A204.1 (cell line): Measurements from ENCODE around the gene MGAT3.

Experiments used
- FAIRE-seq: peaks from 2 replicates; lab custom pipeline; 2012; peaks lifted over from hg19 to GRCh38; lab: Jason Lieb, UNC

Gene MGAT3

DNA sequence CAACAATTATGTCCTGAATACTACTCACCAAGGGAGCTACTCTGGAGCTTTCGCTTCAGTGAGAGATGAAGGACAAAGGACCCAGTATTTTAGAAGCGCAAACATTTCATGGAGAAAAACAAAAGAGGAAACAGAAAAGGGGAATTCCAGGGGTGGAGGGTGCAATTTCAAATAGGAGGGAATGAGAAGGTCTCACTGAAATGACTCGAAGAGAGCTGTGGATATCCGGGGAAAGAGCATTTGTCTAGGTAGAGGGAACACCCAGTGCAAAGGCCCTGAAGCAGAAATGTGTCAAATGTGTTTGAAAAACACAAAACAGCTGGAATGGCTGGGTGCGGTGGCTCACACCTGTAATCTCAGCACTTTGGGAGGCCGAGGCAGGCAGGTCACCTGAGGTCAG lies 73.3 kb downstream of the MGAT3 start:
- no peak for FAIRE-seq

DNA sequence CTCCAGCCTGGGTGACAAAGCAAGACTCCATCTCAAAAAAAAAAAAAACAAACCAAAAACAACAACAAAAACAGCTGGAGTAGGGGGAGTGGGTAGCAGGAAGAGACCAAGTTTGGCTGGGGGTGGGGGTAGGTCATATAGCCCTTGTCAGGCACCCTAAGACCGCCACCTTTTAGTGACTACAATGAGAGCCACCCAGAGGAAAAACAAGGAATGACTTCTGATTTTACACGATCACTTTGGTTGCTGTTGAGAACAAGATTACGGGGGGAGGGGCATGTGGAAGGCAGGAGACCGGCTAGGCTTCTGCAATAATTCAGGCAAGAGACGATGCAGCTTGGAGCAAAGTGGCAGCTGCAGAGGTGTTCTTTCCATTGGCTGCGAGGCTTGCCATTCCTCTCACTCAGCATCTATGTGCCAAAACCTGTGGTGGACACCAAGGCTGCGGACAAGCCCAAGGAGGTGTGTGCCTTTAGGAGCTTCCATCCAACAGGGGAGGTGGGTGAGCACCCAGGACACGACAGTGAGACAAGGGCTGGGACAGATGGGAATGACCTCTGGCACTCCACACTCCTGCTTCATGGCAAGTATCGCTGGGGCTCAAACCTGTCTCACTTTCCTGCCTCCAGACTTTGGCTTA lies 74.0 kb downstream of the MGAT3 start:
- no peak for FAIRE-seq

DNA sequence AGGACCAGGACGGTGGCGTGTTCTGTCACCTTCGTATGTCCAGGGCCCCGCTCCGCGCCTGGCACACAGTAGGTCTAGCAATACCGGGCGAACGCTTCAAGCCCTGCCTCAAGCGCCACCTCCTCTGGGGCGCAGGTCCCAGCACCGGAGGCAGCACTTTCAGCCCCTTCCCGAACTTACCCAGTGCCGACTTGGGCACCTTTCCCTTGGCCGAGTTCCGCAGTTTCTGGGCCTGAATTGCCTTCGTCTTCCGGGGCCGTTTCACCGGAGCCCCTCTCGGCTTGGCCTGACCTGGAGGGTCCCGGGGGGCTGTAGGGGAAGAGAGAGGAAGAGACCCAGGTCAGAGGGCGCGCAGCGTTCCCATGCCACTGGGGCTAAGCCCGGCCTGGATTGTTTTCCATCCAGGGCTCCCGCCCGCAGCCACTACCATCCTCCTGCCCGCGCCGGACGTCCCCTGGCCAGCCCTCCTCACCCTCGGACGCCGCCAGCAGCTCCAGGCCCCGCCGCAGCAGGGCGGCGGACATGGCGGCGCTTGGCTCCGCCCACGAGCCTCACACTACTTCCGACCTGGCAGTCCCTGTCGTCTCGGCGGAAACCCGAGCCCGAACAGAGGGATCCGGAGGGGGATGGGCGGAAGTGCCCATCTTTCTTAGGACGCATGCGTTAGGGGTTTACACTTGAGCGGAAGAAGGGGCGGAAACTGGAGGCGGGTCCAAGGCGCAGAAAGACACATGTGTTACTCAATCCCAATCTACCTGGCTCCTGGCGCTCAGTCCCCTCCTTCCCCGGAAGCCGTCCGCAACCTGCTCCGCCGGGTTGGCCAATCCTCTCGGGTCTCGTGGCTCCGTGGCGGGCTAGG lies 75.6 kb downstream of the MGAT3 start, which contains the start of gene RPS19BP1:
RPS19BP1 (minus strand) TSS at position 534 of the 859 bp plus-strand sequence; CDS start at position 524, 10 bp downstream.
- peak; percentile 98 for FAIRE-seq

DNA sequence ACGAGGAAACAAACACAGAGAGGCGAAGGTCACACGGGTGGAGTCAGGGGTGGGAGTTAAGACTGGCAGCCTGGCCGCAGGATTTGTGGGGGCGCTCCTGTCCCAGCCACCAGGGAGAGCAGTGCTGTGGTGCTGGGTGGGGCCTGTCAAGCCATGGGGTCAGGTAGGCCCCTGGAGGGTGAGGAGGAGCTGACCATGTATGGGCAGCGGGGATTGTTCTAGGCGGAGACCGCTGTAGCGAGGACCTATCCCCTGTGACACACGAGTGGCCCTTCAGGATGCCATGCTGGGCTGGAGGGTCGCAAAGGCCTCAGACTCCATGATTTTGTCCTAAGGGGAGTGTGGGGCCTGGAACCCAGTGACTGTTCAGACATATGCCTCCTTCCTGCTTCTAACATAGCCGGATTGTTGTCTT lies 77.3 kb downstream of the MGAT3 start:
- FAIRE-seq = no peak

DNA sequence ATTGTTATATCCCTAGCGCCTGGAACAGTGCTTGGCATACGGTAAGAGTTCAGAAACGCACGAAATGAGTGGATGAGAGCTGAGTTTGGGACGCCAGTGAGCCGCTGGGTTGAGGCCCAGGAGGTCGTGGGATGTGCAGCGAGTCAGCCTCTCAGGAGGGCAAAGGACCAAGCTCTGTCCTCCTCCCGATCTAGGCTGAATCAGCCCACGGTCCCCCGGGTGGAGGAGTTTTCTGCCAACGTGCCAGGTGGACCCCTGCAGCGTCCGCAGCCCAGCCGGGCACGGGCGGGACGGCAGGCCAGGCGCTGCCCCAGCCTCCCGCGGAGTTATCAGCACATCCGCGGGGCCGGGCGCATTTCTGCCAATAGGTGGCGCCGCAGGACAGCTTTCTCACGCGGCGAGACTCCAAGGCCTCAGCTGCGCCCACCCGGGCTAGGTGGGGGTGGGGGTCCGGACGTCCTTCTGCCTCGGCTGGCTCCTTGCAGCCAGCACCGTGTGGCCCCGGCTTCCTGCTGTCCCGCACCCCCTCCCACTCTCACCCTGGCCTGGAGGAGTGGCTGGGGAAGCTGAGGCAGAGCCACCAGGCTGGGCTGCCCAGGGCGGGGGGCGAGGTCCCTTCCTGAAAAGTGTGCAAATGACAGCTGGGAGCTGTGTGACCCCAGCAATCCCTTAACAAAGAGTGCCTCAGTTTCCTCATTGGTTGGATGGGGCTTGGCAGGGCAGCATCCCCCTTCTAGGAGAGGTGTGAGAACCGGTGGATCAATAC lies 78.0 kb downstream of the MGAT3 start:
- no peak for FAIRE-seq

DNA sequence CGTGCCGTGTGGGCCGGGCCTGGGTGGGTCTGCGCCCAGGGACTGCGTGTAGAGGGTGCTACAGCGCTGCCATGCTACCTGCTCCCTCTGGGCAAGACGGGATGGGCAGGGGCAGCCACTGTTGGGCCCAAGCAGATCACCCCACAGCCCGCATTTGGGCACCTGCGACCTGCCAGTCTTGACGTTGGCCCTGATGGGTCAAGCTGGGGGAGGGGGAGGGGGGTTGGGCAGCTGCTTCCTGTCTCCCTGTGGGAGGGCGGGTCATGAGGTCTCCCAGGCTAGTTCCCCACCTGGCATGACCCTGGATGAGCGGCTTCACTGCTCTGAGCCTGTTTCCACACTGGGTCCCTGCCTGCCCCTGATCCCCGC lies 78.5 kb downstream of the MGAT3 start:
- FAIRE-seq = no peak

DNA sequence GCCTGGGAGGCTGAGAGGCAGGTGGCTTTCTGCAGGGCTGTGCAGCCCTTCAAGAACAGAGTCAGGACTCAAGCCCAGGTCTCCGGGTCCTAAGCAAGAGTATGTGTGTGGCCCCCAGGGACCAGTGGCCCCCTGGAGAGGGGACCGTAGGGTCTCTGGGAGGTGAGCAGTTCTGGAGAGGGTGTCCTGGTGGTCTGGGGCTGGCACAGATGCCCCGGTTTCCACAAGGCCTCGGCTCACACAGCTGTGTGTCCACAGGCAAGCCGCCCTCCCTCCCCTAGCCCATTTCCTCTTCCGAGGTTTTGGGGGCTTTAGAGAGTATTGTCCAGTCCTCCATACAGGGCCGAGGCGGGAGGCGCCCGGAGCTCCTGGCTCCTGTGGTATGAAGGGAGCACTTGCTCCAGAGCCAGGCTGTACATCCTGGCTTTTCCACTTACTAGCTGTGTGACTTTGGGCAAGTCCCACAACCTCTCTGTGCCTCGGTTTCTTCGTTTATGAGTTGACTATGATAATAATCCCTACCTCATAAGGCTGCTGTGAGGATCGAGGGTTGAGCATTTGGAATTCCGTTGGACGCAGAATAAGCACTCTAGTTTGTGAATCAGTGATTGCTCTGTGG lies 79.1 kb downstream of the MGAT3 start:
- no peak for FAIRE-seq

DNA sequence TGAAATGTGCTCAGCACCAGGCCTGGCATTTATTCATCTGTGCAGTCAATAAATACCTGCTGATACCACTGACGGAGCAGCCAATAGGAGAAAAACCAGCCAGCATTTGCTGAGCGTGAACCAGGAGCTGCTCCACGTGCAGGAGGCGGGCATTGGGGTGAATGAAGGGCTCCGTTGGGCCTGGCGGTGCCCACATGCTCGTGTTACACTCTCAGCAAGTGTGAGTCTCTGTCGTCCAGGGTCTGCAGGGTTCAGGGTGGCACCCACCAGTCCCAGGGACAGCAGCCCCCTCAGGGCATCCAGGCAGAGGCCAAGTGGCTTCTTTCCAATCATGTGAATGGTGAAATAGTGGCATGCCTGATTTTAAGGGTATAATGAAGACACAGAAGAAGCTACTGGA lies 79.9 kb downstream of the MGAT3 start:
- no peak for FAIRE-seq

DNA sequence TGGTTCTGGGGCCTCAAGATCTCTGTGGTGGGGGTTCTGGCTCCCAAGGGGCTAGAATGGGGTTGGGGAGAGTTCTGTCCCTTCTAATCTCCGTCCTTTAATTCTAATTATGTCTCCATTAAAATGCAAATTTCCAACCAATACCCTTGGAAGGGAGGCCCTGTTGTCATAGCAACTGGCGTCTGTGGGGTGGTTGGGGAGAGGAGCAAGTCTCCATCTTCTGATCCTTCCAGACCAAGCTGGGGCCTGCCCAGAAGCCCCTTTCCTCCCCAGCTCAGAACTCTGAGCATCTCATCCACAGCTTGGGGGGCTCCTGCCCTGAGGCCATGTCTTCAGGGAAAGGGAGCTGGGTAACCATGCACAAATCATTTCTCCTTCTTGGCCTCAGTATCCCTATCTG lies 81.2 kb downstream of the MGAT3 start:
- FAIRE-seq = no peak
